ENCODE measurements around the gene CGB7.

DNA sequence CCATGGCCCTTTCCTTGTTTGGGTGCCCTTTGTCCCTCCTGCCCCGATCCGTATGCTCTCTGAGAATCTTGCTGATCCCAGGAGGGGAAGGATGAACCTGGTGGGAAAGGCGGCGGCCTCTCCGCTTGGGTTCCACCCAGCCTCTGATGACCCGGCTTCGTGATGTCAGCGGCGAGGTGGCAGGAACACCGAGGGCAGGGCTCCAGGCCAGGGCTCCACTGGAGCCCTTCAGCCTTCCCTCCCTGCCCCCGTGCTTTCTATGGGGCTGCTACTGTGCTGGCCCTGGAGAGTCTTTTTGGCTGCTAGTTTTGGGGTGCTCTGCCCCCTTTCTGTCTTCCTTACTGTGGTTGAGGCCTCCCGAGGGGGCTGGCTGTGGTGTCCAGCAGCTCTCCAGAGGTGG lies 44.8 kb upstream of the CGB7 start:
- TF ChIP-seq ZFP37 (CRISPR knock-in tag; IDR thresholded peaks at IDR 0.05; ENCODE audit: borderline replicate concordance) (no peak), YEATS4 (CRISPR knock-in tag; IDR thresholded peaks at IDR 0.05; ENCODE audit: borderline replicate concordance) (no peak)
